RWPE2 (cell line): ENCODE measurements around the gene STXBP5L.
A peak's percentile ranks its signal among the peaks of the same experiment; 100 is the strongest.

Experiments
- ATAC-seq: fragments of 200-7000 bp; cut with Tn5 transposase; 3 replicates; pipeline ENCODE4 v1.9.1; 2021; ENCODE audit warnings: low read depth
- DNase-seq: peaks from one replicate; pipeline ENCODE4 v3.0.0-alpha.2; 2020; ENCODE audit warnings: low spot score
- H3K27ac ChIP-seq: fragments of 450-650 bp; 2 replicates; pipeline ENCODE4 v1.5.1; 2017; ENCODE audit warnings: mild to moderate bottlenecking; ENCODE audit not compliant: poor library complexity, severe bottlenecking
- H3K27me3 ChIP-seq: fragments of 250-450 bp; sonication (Bioruptor Pico); 2 replicates; pipeline ENCODE4 v1.5.1; 2021; ENCODE audit warnings: mild to moderate bottlenecking, moderate library complexity; ENCODE audit not compliant: insufficient read depth, poor library complexity, severe bottlenecking
- H3K36me3 ChIP-seq: fragments of 250-450 bp; sonication (Bioruptor Pico); 2 replicates; pipeline ENCODE4 v1.5.1; 2020; ENCODE audit warnings: low read depth, mild to moderate bottlenecking, moderate library complexity
- H3K4me1 ChIP-seq: fragments of 250-450 bp; sonication (Bioruptor Pico); 2 replicates; pipeline ENCODE4 v1.5.1; 2021; ENCODE audit warnings: mild to moderate bottlenecking, moderate library complexity; ENCODE audit not compliant: insufficient read depth, poor library complexity, severe bottlenecking
- H3K4me3 ChIP-seq: fragments of 250-450 bp; sonication (Bioruptor Pico); 2 replicates; pipeline ENCODE4 v1.5.1; 2021; ENCODE audit warnings: mild to moderate bottlenecking, moderate library complexity; ENCODE audit not compliant: severe bottlenecking
- H3K9me3 ChIP-seq: fragments of 250-450 bp; sonication (Bioruptor Pico); 2 replicates; pipeline ENCODE4 v1.5.1; 2021; ENCODE audit warnings: mild to moderate bottlenecking, moderate library complexity; ENCODE audit not compliant: severe bottlenecking
- TF ChIP-seq, protein P1 (sequence below): fragments of 450-650 bp; IDR thresholded peaks from one replicate; pipeline ENCODE4 v1.5.1; 2017; ENCODE audit warnings: mild to moderate bottlenecking, moderate library complexity; ENCODE audit not compliant: poor library complexity, severe bottlenecking

STXBP5L gene

DNA sequence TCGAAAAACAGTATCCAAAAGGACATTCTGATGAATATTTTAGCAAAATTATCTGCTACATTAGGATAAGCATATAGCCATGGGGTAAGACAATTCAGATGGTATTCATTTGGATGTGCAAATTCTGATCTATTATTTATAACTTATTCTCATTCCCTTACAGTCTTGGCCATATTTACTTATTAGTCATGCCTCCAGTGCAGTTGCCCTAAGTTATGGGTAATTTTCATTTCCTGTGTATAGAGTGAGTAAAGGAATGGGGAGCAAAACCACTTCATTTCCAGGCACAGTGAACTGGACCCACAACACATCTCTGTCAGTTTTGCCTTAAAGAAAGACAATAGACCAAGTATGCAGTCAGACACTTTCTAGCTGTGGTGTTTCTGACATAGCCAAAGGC, 503.5 kb downstream of the STXBP5L start:
- TF ChIP-seq, protein P1, sequence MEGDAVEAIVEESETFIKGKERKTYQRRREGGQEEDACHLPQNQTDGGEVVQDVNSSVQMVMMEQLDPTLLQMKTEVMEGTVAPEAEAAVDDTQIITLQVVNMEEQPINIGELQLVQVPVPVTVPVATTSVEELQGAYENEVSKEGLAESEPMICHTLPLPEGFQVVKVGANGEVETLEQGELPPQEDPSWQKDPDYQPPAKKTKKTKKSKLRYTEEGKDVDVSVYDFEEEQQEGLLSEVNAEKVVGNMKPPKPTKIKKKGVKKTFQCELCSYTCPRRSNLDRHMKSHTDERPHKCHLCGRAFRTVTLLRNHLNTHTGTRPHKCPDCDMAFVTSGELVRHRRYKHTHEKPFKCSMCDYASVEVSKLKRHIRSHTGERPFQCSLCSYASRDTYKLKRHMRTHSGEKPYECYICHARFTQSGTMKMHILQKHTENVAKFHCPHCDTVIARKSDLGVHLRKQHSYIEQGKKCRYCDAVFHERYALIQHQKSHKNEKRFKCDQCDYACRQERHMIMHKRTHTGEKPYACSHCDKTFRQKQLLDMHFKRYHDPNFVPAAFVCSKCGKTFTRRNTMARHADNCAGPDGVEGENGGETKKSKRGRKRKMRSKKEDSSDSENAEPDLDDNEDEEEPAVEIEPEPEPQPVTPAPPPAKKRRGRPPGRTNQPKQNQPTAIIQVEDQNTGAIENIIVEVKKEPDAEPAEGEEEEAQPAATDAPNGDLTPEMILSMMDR, result no peak
- no peak overlapping the region for H3K4me3 ChIP-seq
- ATAC-seq, result peak; percentile 63; the same call in 2 of the 3 replicates
- H3K9me3 ChIP-seq, result no peaks in the 10 kb centered on the region
- H3K36me3 ChIP-seq, result no peaks in the 10 kb centered on the region
- no peak overlapping the region for H3K27ac ChIP-seq
- no peaks in the 10 kb centered on the region for H3K4me1 ChIP-seq
- H3K27me3 ChIP-seq, result no peaks in the 10 kb centered on the region
- DNase-seq, result no peak

DNA sequence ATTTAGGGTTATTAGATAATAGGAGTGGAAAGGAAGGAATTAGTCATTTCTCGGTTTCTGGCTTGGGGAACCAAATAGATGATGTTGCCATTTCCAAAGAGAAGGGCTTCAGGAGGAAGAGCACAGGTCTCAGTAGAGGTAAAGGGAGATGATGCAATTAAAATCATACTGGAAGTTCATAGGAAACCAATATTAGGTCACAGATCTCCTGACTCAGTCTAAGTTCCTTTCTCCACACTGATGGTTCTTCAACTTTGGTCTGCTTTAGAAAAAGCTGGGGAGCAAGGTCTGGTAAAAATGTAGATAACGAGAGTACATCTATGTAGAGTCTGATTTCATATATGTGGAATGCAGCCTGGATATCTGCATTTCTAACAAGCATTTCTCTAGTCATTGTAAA, 506.9 kb downstream of the STXBP5L start:
- Histone ChIP-seq H3K4me1 (no peaks in the 10 kb centered on the region), H3K9me3 (no peaks in the 10 kb centered on the region), H3K27me3 (no peaks in the 10 kb centered on the region), H3K27ac (no peak overlapping the region), H3K36me3 (no peaks in the 10 kb centered on the region), H3K4me3 (no peak overlapping the region)
- TF ChIP-seq, protein P1, result no peak
- no peak for DNase-seq
- ATAC-seq, result no peak

DNA sequence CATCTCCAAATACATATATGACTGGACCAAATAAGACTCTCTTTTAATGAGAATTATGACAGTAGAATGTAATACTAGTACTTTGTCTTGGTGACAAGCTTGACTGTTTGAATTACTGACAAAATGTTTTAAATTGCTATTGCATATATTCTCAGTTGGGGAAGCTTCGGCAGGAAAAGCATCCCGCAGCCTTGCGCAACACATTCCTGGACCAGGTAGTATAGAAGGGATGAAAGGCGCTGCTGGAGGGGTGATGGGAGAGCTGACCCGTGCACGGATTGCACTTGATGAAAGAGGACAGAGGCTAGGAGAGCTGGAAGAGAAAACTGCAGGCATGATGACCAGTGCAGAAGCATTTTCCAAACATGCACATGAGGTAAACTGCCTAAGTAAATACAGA, 510.2 kb downstream of the STXBP5L start:
- DNase-seq (no peak), ATAC-seq (no peak)
- no peak overlapping the region for H3K27ac ChIP-seq
- no peaks in the 10 kb centered on the region for H3K36me3 ChIP-seq
- no peaks in the 10 kb centered on the region for H3K9me3 ChIP-seq
- no peaks in the 10 kb centered on the region for H3K27me3 ChIP-seq
- H3K4me3 ChIP-seq, result no peak overlapping the region
- H3K4me1 ChIP-seq, result no peaks in the 10 kb centered on the region
- TF ChIP-seq, protein P1, result no peak

DNA sequence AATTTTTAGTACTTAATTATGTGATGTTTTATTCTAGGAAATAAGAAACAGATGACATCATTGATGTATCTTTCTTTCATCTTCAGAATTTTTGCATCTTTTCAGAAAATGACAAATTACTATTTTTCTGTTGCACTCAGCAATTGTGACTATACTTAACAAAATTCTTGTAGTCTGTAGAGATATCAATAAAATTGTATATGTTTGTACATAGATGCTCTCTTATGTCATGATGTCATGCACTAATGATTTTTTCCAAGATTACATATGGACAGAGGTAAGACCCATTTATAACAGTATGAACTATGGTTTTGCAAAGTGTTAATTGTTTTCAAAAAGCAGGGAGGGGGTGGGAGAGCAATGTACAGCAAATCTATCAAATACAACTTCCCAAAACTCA, 516.5 kb downstream of the STXBP5L start:
- Histone ChIP-seq H3K36me3 (peaks cover 2% of the 10 kb centered on the region; the same call in 1 of the 2 replicates), H3K9me3 (no peaks in the 10 kb centered on the region), H3K4me3 (no peak overlapping the region), H3K27ac (no peak overlapping the region), H3K27me3 (no peaks in the 10 kb centered on the region), H3K4me1 (no peaks in the 10 kb centered on the region)
- no peak for ATAC-seq
- DNase-seq, result no peak
- TF ChIP-seq, protein P1, result no peak

DNA sequence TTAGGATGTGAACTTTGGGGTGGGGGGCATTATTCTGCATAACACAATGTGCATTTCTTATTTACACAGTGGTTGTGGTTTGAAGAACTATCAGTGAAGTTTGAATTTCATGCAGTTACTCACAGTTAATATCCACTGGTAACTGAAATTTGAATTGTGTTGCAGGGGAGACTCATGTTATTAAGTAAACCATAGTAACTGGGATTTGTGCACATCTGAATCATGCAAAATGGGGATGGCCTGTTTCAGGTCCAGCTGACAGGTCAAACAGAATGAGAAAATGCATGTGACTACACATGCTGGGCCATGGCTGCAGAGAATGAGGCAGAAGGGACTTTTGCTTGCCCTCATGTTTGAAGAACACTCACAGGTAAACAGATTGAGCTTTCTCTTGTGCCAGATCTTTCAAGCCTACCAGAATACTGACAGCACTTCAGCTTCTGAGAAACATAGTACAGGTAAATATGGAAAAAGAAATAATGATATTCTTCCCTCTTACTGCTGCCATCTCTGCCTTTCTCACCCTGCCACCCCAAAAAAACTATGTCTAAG, 522.7 kb downstream of the STXBP5L start:
- DNase-seq, result no peak
- Histone ChIP-seq H3K4me1 (no peaks in the 10 kb centered on the region), H3K9me3 (no peaks in the 10 kb centered on the region), H3K27me3 (no peaks in the 10 kb centered on the region), H3K4me3 (no peak overlapping the region), H3K36me3 (peaks cover 38% of the 10 kb centered on the region), H3K27ac (no peak overlapping the region)
- no peak for ATAC-seq
- TF ChIP-seq, protein P1, result no peak
